Ishikawa (cell line): ENCODE data around the gene IL15RA.

Source experiments
- CEBPB ChIP-seq: IDR thresholded peaks from 2 replicates; pipeline ENCODE4 v1.6.1; 2012
- CREB1 ChIP-seq: IDR thresholded peaks from 2 replicates; pipeline ENCODE4 v1.6.1; 2012; ENCODE audit warnings: low read depth
- EGR1 ChIP-seq: IDR thresholded peaks from 2 replicates; pipeline ENCODE4 v1.6.1; 2012
- EP300 ChIP-seq: IDR thresholded peaks from 2 replicates; pipeline ENCODE4 v1.6.1; 2012; ENCODE audit warnings: borderline replicate concordance
- FOXM1 ChIP-seq: IDR thresholded peaks from 2 replicates; pipeline ENCODE4 v1.6.1; 2012; ENCODE audit warnings: low read depth, borderline replicate concordance
- MAX ChIP-seq: IDR thresholded peaks from 2 replicates; pipeline ENCODE4 v1.6.1; 2012
- NFIC ChIP-seq: IDR thresholded peaks from 2 replicates; pipeline ENCODE4 v1.6.1; 2012
- RAD21 ChIP-seq: IDR thresholded peaks from 2 replicates; pipeline ENCODE4 v1.6.1; 2012; ENCODE audit warnings: low read depth
- REST ChIP-seq: IDR thresholded peaks from 2 replicates; pipeline ENCODE4 v1.6.1; 2012; ENCODE audit warnings: low read depth, mild to moderate bottlenecking
- TAF1 ChIP-seq: IDR thresholded peaks from 2 replicates; pipeline ENCODE4 v1.6.1; 2012; ENCODE audit warnings: low read depth, mild to moderate bottlenecking
- TCF12 ChIP-seq: IDR thresholded peaks from 2 replicates; pipeline ENCODE4 v1.6.1; 2012; ENCODE audit warnings: low read depth
- TEAD4 ChIP-seq: IDR thresholded peaks from 2 replicates; pipeline ENCODE4 v1.6.1; 2012
- YY1 ChIP-seq: IDR thresholded peaks from 2 replicates; pipeline ENCODE4 v1.6.1; 2012; ENCODE audit warnings: low read depth
- ZBTB7A ChIP-seq: IDR thresholded peaks from 2 replicates; pipeline ENCODE4 v1.6.1; 2012; ENCODE audit warnings: low read depth
- TF ChIP-seq, protein P1 (sequence below): IDR thresholded peaks from 2 replicates; pipeline ENCODE4 v1.6.1; 2012

IL15RA gene

GRCh38 chr10:5947471-5948207 lies 29.7 kb downstream of the IL15RA start:
- no peak for TF ChIP-seq TEAD4
- no peak for TF ChIP-seq NFIC
- TF ChIP-seq TAF1, result no peak
- no peak for TF ChIP-seq EP300
- TF ChIP-seq, protein P1, sequence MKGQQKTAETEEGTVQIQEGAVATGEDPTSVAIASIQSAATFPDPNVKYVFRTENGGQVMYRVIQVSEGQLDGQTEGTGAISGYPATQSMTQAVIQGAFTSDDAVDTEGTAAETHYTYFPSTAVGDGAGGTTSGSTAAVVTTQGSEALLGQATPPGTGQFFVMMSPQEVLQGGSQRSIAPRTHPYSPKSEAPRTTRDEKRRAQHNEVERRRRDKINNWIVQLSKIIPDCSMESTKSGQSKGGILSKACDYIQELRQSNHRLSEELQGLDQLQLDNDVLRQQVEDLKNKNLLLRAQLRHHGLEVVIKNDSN, result no peak
- no peak for TF ChIP-seq TCF12
- no peak for TF ChIP-seq ZBTB7A
- no peak for TF ChIP-seq CREB1
- no peak for TF ChIP-seq CEBPB
- no peak for TF ChIP-seq YY1
- TF ChIP-seq RAD21, result no peak
- no peak for TF ChIP-seq MAX

DNA sequence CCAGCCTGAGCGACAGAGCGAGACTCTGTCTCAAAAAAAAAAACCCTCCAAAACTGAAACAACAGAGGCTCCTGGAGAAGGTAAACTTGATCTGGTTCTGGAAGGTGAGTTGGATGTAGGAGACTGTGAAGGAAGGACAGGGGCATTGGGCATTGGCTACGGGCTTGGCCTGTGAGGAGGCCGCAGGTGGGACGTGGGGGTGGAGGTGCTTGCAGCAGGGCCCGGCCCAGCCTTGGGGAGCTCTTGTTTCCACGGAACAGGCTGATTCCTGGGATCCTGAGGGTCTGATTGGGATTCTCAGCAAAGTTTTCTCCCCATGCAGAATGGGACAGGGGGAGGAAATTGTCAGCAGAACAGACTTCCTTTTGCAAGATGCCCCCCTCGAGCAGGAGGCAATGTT lies 30.6 kb downstream of the IL15RA start:
- no peak for TF ChIP-seq RAD21
- TF ChIP-seq, protein P1, result no peak
- no peak for TF ChIP-seq REST
- no peak for TF ChIP-seq EGR1
- no peak for TF ChIP-seq FOXM1
- TF ChIP-seq TEAD4, result no peak
- no peak for TF ChIP-seq CEBPB
- TF ChIP-seq ZBTB7A, result no peak
- TF ChIP-seq YY1, result no peak
- TF ChIP-seq MAX, result no peak
- no peak for TF ChIP-seq TCF12

- TF ChIP-seq TAF1 (no peak), EP300 (no peak)
These were observed 31.6 kb downstream of the IL15RA start for GRCh38 chr10:5945561-5946418.

DNA sequence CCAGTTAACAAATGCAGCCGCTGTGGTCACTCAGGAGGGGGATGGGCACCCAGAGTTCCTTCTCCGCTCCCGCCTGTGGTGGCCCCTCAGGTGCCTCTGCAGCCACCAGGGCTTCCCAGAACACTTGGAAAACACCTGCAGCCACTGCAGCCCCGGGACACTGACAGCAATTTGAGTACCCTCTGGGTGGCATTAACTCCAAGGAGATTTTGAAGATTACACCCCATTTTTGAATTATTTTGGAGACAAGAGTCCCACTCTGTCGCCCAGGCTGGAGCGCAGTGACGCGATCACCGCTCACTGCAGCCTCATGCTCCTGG lies 32.2 kb downstream of the IL15RA start:
- TF ChIP-seq CEBPB, result no peak
- TF ChIP-seq RAD21, result no peak
- TF ChIP-seq, protein P1, result no peak
- no peak for TF ChIP-seq FOXM1
- no peak for TF ChIP-seq ZBTB7A
- TF ChIP-seq EGR1, result no peak
- no peak for TF ChIP-seq TCF12
- TF ChIP-seq EP300, result no peak
- TF ChIP-seq TEAD4, result no peak
- no peak for TF ChIP-seq REST
- TF ChIP-seq MAX, result no peak
- TF ChIP-seq NFIC, result no peak
- no peak for TF ChIP-seq TAF1
- no peak for TF ChIP-seq YY1
- no peak for TF ChIP-seq CREB1

- peak; percentile 62 for TF ChIP-seq NFIC
- no peak for TF ChIP-seq REST
- peak; percentile 32; the same call in 1 of the 2 replicates for TF ChIP-seq EP300
- no peak for TF ChIP-seq EGR1
- no peak for TF ChIP-seq RAD21
- no peak for TF ChIP-seq TEAD4
- TF ChIP-seq ZBTB7A, result no peak
- TF ChIP-seq TAF1, result no peak
- peak; percentile 51; the same call in 1 of the 2 replicates for TF ChIP-seq MAX
- TF ChIP-seq CEBPB, result no peak
- no peak for TF ChIP-seq FOXM1
- TF ChIP-seq TCF12, result no peak
- no peak for TF ChIP-seq YY1
- TF ChIP-seq, protein P1, result no peak
- 0 out of 2 replicates have a peak, but pooled peaks have one; percentile 19 for TF ChIP-seq CREB1
These were observed 32.8 kb downstream of the IL15RA start for GRCh38 chr10:5944389-5945189.
